ENCODE measurements around the gene RXRG. TPM values are rescaled to one million over a fixed set of nuclear protein-coding genes. Genes with fewer than 3 reads are reported as not detected.

Gene RXRG
- total and polyA plus RNA-seq, 2 of the 8 experiments (the other 6 are each of a cell fraction or from before 2014, with no cell fraction given), result not detected

GRCh38 chr1:165442053-165442452 lies 2.9 kb downstream of the RXRG start:
- Histone ChIP-seq H4K91ac (replicated peaks; ENCODE audit: insufficient read length, low read length) (no peak overlapping the region), H3K23me2 (ENCODE audit: low read depth, low read length) (no peaks in the 10 kb centered on the region; the same call in 1 of the 2 replicates), H3K36me3 (ENCODE audit: control insufficient read depth in 2 of 4, insufficient read depth in 4 of 4, low read length in 3 of 4) (no peaks in the 10 kb centered on the region), H2BK5ac (ENCODE audit: low read depth, low read length) (no peak overlapping the region), H2AFZ (ENCODE audit: low read length) (no peak overlapping the region), H4K5ac (ENCODE audit: insufficient read length, low read depth, low read length) (no peak overlapping the region), H3K4me2 (ENCODE audit: insufficient read depth in 1 of 2, low read depth in 2 of 2, low read length in 2 of 2) (no peak overlapping the region), H3K23ac (ENCODE audit: insufficient read length) (no peak overlapping the region), H4K20me1 (replicated peaks in 1 of 2; ENCODE audit: control insufficient read depth in 1 of 2, insufficient read depth in 2 of 2, low read length in 2 of 2) (peaks cover 2 to 6% of the 10 kb centered on the region in 2 experiments), H3K9ac (replicated peaks in 1 of 4; ENCODE audit: extremely low read depth in 1 of 4, low read depth in 3 of 4, low read length in 3 of 4) (no peak overlapping the region), H3K56ac (replicated peaks; ENCODE audit: insufficient read length, low read depth, low read length) (no peak overlapping the region), H3K79me1 (ENCODE audit: low read depth, low read length) (no peaks in the 10 kb centered on the region), H3K9me3 (ENCODE audit: insufficient read depth in 2 of 2, low read depth in 1 of 2, low read length in 1 of 2) (no peaks in the 10 kb centered on the region), H2BK20ac (ENCODE audit: low read length) (no peak overlapping the region), H3K4ac (replicated peaks; ENCODE audit: insufficient read length, low read depth, low read length) (no peak overlapping the region), H4K8ac (ENCODE audit: extremely low read depth, insufficient read depth, low read length) (no peak overlapping the region), H3K18ac (ENCODE audit: extremely low read depth, low read length) (no peak overlapping the region), H3K4me1 (replicated peaks in 1 of 4; ENCODE audit: control insufficient read depth in 3 of 4, insufficient read depth in 4 of 4, low read length in 3 of 4) (peaks cover 10 to 19% (median 16%) of the 10 kb centered on the region in 4 experiments), H3K27ac (ENCODE audit: low read depth, low read length) (no peak overlapping the region), H3K79me2 (ENCODE audit: control insufficient read depth in 1 of 2, insufficient read depth in 2 of 2, low read length in 2 of 2) (no peaks in the 10 kb centered on the region), H2BK12ac (ENCODE audit: low read depth, low read length) (no peak overlapping the region), H3K14ac (ENCODE audit: insufficient read length) (no peak overlapping the region), H3K27me3 (replicated peaks in 1 of 4; ENCODE audit: control insufficient read depth in 3 of 4, extremely low read depth in 1 of 4, insufficient read depth in 3 of 4, low read length in 3 of 4) (peaks cover 33 to 61% (median 53%) of the 10 kb centered on the region in 4 experiments), H2BK15ac (ENCODE audit: low read length) (no peak overlapping the region), H2BK120ac (replicated peaks; ENCODE audit: low read depth, low read length) (no peak overlapping the region), H2AK5ac (ENCODE audit: low read depth, low read length) (no peak overlapping the region), H3K4me3 (ENCODE audit: extremely low read depth in 1 of 4, insufficient read depth in 2 of 4, low read depth in 3 of 4, low read length in 4 of 4) (no peak overlapping the region)
- FAIRE-seq, result no peak
- ChIA-PET POLR2A (ENCODE audit: partially characterized antibody) (no interaction called here), CTCF (ENCODE audit: partially characterized antibody) (interaction anchor here (0.7 kb wide), 1 partner anchor 160 kb away, joined by 3 read pairs; no protein-coding TSS in a partner anchor)
- DNase-seq (ENCODE audit: low read depth in 1 of 2, low spot score in 2 of 2), result no peak
- TF ChIP-seq CBX5 (IDR thresholded peaks at IDR 0.05; ENCODE audit: low read depth, low read length) (no peak), SAP30 (IDR thresholded peaks at IDR 0.05; ENCODE audit: insufficient read depth, insufficient replicate concordance, low read length) (no peak), CBX8 (IDR thresholded peaks at IDR 0.05; ENCODE audit: borderline replicate concordance, low read depth, low read length) (no peak), SIRT6 (IDR thresholded peaks at IDR 0.05; ENCODE audit: low read length) (no peak)
- 82% methylated on average over 3 of the region's 3 CpGs; no CpG with 5 or more reads in 1 of the 2 experiments for WGBS, 2 experiments (ENCODE audit: extremely low coverage in 1 of 2, insufficient coverage in 1 of 2, insufficient read length in 1 of 2, insufficient replicate concordance in 2 of 2, low coverage in 1 of 2, low lambda C conversion rate in 2 of 2, missing lambda C conversion rate in 1 of 2)
